GM19324 (cell line): ENCODE results near the gene SSX7.
"Not testable (repeated sequence)": the region's sequence is repeated elsewhere in the genome, so short reads cannot be mapped to it uniquely, and the experiment has no call there.

Experiments
- ATAC-seq: cut with Tn5 transposase; IDR thresholded peaks from one replicate; pipeline ENCODE4 v1.9.1; 2021; ENCODE audit warnings: mild to moderate bottlenecking, moderate library complexity; ENCODE audit not compliant: unreplicated experiment, low FRiP score

Gene SSX7, protein sequence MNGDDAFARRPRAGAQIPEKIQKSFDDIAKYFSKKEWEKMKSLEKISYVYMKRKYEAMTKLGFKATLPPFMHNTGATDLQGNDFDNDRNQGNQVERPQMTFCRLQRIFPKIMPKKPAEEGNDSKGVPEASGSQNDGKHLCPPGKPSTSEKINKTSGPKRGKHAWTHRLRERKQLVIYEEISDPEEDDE

DNA sequence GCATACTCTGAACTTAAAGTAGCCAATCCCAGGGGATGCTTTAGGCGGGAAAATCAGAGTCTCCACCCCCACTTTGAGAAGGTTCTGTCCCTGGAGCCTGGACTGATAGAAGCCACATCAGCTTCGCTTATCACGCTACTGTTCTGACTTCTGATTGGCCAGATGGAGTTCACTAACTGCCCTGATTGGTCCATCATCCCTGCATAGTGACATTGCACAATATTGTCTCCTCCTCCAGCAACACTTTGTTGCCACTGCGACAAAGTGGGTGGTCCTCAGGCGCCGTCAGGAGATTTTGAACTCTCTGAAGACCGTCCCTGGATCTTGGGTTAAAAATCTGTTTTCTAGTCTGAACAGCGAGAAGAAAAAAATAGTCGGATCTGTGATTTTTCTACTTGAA, at the start of gene SSX7:
SSX7 (minus strand) TSS at position 101 of the 400 bp plus-strand sequence. CDS start 1,428 bp downstream, outside the sequence.
- not testable (repeated sequence) for ATAC-seq

DNA sequence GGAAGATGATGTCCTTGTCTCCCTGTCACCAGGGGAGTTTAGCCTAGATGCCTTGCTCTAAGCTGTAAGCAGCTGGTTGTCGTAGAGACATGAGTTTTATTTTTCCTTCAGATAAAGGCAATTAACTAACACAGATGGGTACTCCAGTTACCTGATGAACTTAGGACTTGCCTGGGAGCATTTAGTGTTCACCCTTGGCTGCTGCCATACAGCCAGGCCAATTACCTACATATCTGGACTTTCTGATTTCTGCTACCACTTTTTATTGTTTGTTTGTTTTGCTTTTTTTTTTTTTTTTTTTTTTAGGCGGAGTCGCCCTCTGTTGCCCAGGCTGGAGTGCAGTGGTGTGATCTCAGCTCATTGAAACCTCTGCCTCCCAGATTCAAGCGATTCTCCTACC, 37.3 kb upstream of the SSX7 start:
- ATAC-seq, result not testable (repeated sequence)

DNA sequence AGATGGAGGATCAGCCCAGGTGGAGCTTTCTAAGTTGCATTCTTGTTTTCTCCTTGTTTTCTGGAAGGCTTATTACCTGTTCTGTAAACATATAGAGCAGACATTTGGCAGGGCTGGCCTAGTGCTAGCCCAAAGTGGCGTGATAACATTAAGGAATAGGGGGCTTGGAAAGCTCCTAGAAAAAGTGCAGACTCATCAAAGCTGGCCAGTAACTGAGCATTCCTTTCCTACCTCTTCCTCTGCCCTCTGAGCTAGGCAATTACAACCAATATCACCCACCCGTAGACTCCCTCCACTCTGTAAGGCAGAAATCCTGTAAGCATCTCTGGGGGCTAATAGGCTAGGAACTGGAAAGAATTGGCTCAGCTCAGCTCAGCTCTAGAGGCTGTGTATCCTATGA, 7.5 kb upstream of the SSX7 start:
- ATAC-seq, result not testable (repeated sequence)

DNA sequence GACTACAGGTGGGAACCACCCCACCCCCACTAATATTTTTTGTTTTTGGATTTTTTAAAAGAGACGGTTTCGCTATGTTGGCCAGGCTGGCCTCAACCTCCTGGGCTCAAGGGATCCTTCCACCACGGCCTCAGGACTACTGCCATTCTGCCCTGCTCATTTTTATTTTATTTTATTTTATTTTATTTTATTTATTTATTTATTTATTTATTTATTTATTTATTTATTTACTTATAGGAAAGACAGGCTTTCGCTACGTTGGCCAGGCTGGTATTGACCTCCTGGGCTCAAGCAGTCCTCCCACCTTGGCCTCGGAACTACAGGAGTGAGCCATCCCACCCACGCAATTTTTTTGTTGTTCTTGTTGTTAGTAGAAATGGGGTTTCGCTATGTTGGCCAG, 775 bp upstream of the SSX7 start:
- not testable (repeated sequence) for ATAC-seq

DNA sequence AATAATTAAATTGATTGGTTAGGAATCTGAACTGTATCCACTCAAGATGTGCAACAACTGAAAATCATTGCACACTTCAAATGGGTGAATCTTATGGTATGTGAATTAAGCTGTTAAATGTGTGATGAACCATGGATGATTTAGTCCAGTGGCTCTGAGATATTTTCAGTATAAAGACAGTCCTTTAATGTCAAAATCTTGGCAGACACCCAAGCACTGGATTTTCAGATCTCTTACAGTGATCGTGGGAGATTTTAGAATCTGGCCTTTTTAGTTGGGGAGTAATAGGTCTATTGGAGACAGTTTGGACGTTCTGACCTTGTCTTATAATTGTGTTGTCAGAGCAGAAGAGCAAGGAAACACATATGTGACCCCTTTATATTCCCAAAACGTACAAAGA, 4.0 kb downstream of the SSX7 start:
- not testable (repeated sequence) for ATAC-seq

DNA sequence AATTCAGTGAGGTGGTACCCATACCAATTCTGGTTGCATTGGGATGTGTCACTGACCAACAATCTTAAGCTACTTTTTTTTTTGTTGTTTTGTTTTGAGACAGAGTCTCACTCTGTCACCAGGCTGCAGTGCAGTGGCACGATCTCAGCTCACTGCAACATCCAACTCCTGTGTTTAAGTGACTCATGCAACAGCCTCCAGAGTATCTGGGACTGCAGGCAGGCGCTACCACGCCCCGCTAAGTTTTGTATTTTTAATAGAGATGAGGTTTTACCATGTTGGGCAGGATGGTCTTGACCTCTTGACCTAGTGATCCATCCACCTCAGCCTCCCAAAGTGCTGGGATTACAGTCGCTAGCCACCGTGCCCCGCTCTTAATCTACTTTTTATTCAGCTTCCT, 5.7 kb downstream of the SSX7 start:
- ATAC-seq, result not testable (repeated sequence)

DNA sequence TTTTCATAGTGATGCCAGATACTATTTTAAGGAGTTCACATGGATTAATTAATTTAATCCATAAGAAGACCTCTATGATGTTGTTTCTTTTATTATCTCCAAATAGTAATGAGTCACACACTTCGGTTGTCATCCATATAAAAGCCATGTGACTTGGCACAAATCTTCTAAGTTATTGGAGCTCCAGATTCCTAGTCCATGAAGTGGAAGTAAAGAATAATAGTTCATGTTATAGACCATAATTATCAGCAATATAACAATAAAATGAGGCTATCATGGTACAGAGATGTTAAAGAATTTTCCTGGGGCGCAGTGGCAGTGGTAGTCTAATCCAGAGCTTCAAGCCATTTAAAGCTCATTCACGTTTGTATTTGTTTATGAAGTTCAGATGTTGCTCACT, 26.2 kb downstream of the SSX7 start:
- not testable (repeated sequence) for ATAC-seq

DNA sequence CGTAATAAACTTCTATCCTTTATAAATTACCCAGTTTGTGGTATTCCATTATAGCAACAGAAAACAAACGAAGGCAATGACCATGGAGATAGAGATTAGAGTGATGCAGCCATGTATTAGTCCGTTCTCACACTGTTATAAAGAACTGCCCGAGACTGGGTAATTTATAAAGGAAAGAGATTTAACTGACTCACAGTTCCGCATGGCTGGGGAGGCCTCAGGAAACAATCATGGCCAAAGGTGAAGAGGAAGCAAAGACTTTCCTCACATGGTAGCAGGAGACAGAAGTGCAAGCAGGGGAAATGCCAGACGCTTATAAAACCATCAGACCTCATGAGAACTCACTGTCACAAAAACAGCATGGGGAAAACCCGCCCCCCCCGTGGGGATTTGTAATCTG, 34.0 kb downstream of the SSX7 start:
- not testable (repeated sequence) for ATAC-seq

DNA sequence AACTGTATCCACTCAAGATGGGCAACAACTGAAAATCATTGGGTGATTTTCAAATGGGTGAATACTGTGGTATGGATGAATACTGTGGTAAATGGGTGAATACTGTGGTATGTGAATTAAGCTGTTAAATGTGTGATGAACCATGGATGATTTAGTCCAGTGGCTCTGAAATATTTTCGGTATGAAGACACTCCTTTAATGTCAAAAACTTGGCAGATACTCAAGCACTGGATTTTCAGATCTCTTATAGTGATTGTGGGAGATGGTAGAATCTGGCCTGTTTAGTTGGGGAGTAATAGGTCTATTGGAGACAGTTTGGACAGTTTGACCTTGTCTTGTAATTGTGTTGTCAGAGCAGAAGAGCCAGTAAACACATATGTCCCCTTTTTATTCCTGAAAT, 45.7 kb downstream of the SSX7 start:
- no peak for ATAC-seq

DNA sequence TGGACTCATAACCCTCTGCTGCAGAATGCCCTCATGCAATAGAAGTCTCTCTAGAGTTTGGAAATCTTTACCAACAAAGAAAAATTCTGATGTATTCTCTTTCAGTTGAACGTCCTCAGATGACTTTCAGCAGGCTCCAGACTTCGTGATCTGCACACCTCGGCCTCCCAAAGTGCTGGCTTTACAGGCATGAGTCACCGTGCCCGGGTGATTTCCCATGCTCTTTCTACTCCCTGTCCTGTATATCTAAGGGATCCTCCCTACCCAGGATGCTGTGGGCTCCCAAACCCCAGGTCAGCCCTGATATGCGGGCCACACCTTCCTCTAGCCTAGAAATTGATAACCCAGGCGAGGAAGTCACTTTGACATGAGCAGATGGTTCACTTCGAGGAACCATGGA, 51.5 kb downstream of the SSX7 start:
- not testable (repeated sequence) for ATAC-seq

DNA sequence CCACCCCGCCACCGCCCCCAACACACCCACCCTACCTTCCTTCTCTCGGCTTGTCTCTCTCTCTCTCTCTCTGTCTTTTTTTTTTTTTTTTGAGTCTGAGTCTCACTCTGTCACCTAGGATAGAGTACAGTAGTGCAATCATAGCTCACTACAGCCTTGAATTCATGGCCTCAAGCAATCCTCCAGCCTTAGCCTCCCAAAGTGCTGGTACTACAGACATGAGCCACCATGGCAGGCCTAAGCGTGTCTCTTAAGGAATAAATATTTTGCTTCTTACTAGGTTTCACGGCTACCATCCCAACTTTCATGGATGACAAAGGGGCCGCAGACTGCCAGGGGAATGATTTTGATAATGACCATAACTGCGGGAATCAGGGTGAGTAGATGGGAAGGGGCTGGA, 55.8 kb downstream of the SSX7 start:
- no peak for ATAC-seq

DNA sequence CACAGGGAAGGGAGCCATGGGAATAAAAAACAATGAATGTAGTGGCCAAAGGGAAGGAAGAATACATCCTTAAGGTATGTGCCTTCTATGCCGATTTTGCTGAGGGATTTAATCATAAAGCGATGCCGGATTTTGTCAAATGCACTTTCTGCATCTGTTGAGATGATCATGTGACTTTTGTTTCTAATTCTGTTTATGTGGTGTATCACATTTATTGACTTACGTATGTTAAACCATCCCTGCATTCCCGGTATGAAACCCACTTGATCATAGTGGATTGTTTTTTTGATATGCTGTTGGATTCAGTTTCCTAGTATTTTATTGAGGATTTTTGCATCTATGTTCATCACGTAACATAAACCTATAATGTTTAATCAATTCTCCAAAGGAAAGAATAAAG, 60.0 kb downstream of the SSX7 start:
- no peak for ATAC-seq
